IMR-90 (cell line): ENCODE results near the gene GUCY2C.

Experiments
- BHLHE40 ChIP-seq: fragments of 150-350 bp; IDR thresholded peaks from 2 replicates; pipeline ENCODE4 v1.6.1; 2016; ENCODE audit warnings: mild to moderate bottlenecking, low read depth, low read length
- CHD1 ChIP-seq: IDR thresholded peaks from 2 replicates; pipeline ENCODE4 v1.6.1; 2012; ENCODE audit warnings: low read depth, low read length, improper control_type of control experiment
- CTCF ChIP-seq: conservative IDR thresholded peaks from 2 replicates; pipeline ENCODE4 v1.5.1; 2012; ENCODE audit warnings: mild to moderate bottlenecking, low read depth, low read length, improper control_type of control experiment
- ELK1 ChIP-seq: fragments of 150-350 bp; IDR thresholded peaks from 2 replicates; pipeline ENCODE4 v1.6.1; 2016; ENCODE audit warnings: low read depth, mild to moderate bottlenecking, low read length, moderate library complexity, borderline replicate concordance
- FOS ChIP-seq: fragments of 150-350 bp; IDR thresholded peaks from 2 replicates; pipeline ENCODE4 v1.6.1; 2016; ENCODE audit warnings: low read depth, low read length
- POLR2A ChIP-seq: IDR thresholded peaks from 2 replicates; pipeline ENCODE4 v1.6.1; 2012; ENCODE audit warnings: mild to moderate bottlenecking, low read depth, low read length

- TF ChIP-seq CTCF (no peak), POLR2A (no peak), CHD1 (no peak), ELK1 (no peak), FOS (no peak), BHLHE40 (no peak)
These were observed 5.6 kb upstream of the GUCY2C start for GRCh38 chr12:14701809-14702568.
